OCI-LY7 (cell line): ENCODE results near the gene FAM227B.

Source experiments
- EZH2phosphoT487 ChIP-seq: fragments of 200-600 bp; sonication (generic); IDR thresholded peaks from 2 replicates; pipeline ENCODE4 v1.6.1; 2018; ENCODE audit warnings: low read depth, borderline replicate concordance, mild to moderate bottlenecking, mixed run types, antibody characterized with exemption, low read length, moderate library complexity, mixed read lengths
- TF ChIP-seq, protein P1 (sequence below): fragments of 200-600 bp; sonication (generic); conservative IDR thresholded peaks from 2 replicates; pipeline ENCODE4 v1.5.1; 2014; ENCODE audit warnings: mild to moderate bottlenecking, antibody characterized with exemption, low read length, moderate library complexity, mixed read lengths

DNA sequence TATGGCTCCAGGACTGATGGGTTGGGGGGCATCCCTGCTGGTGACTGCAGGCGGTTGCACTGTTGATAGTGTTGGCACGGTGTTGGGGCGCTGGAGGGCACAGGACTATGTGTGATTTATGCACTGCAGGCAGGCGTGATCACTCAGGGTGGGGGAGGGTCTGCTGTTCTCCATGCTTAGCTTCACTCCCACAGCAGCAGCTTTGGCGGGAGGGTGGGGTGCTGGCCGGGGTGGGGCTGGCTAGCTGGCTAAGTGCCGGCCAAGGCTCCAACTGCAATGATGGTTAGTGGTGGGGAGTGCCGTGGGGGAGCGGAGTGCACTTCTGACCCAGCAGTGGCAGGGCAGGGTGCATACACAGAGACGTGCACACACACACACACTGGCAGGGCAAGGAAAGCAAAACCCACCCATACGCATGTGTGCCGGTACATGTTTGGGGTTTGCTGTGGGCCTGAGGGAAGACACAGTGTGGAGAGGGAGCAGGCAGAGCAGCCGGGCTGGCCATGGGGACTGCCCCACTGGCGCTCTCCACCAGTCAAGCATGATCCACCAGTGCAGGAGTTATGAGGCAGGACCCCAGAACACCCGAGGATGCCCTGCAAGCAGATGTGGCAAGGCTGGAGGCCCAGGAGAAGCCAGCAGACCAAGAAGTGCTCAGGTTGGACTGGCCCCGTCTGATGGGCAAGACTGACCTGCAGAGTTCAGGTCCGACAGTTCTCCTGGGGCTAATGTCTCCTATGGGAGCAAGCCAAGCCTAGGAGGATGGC is 214.1 kb downstream of the FAM227B start:
- TF ChIP-seq, protein P1, sequence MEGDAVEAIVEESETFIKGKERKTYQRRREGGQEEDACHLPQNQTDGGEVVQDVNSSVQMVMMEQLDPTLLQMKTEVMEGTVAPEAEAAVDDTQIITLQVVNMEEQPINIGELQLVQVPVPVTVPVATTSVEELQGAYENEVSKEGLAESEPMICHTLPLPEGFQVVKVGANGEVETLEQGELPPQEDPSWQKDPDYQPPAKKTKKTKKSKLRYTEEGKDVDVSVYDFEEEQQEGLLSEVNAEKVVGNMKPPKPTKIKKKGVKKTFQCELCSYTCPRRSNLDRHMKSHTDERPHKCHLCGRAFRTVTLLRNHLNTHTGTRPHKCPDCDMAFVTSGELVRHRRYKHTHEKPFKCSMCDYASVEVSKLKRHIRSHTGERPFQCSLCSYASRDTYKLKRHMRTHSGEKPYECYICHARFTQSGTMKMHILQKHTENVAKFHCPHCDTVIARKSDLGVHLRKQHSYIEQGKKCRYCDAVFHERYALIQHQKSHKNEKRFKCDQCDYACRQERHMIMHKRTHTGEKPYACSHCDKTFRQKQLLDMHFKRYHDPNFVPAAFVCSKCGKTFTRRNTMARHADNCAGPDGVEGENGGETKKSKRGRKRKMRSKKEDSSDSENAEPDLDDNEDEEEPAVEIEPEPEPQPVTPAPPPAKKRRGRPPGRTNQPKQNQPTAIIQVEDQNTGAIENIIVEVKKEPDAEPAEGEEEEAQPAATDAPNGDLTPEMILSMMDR = no peak
- TF ChIP-seq EZH2phosphoT487 = no peak
